NCI-H1694 (cell line): Measurements from ENCODE around the gene TSHZ1.

ENCODE experiments used
- DNase-seq: peaks from one replicate; lab custom pipeline; 2025; lab: John Stamatoyannopoulos, UW

The TSHZ1 gene

DNA sequence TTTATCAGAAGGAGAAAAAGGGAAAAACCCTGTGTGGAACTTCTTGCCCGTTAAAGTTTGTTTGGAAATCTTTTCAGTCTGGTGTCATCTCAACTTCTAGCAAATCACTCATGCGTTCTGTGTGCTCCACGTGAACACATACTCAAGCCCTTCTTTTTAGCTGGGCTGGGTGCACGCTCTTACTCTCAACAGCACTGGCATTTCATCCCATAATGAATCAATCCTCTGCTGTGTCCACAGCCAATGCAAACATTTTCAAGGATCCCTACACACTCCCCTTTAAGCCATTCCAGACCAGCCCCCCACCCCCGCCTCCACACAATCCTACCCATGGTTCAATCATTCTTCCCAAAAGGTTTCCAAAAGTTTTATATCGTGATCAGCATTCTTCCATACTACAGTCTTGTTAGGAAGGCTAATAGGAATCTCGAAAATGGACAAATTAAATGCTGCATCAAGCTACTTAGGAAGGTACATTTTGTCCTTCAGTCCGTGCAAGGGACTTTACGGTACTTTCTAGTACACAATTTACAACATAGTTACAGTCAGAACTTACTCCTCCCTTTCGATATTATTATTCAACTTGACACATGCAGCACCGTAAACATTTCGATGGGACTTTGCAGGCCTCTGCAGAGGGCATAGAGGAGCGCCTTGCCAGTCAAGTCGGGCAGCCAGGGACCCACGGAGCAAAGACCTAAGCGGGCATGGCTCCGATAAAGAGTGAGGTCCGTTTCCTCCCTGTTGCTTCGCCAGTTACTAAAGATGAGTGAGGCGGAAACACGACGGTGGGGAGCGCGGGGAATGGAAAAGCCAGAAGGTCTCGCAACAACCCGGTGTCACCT is 3.1 kb upstream of the TSHZ1 start:
- no peak for DNase-seq

DNA sequence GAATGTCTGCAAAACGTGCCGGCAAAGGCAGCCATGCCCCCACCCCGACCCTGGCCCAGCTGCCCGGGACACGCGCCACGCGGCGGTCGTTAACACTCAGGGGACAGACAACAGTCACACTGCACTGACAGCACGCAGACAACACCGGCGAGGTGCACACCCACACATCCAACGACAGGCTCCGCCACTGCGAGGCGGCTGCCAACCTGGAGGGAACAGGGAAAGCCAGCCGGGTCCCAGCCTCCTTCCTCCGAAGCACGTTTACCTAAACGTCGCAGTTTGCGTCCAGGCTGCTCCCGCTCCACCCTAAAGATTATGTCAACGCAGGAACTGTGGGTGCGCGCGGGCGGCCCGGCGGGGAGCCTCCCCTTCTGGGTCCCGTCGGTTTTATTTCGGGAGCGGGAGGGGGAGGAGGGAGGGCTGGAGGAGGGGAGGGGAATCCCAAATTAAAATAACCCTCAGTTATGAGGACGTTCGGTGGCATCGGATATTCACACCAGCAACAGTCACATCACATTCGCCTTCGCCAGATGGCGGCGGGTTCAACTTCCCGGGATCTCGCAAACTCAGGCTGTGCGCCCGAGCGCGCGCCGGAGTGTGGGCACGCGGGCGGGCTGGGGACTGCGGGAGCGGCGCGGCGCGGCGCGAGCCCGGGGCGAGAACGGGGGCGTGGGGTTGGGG is 2.3 kb upstream of the TSHZ1 start:
- no peak for DNase-seq

DNA sequence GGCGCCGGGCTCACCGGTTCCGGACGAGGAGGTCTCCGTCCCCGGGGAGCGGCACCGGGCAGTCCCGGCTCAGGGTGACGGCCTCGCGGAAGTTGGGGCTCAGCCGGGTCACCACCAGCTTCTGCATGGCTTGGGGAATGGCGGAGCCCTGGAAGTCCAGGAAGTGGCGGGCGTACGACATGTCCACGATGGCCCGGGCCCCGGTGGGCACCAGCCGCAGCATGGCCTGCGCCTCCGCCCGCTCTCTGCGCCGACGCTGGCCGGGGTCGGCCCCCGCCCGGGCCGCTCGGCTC is 1.8 kb upstream of the TSHZ1 start:
- DNase-seq = no peak

DNA sequence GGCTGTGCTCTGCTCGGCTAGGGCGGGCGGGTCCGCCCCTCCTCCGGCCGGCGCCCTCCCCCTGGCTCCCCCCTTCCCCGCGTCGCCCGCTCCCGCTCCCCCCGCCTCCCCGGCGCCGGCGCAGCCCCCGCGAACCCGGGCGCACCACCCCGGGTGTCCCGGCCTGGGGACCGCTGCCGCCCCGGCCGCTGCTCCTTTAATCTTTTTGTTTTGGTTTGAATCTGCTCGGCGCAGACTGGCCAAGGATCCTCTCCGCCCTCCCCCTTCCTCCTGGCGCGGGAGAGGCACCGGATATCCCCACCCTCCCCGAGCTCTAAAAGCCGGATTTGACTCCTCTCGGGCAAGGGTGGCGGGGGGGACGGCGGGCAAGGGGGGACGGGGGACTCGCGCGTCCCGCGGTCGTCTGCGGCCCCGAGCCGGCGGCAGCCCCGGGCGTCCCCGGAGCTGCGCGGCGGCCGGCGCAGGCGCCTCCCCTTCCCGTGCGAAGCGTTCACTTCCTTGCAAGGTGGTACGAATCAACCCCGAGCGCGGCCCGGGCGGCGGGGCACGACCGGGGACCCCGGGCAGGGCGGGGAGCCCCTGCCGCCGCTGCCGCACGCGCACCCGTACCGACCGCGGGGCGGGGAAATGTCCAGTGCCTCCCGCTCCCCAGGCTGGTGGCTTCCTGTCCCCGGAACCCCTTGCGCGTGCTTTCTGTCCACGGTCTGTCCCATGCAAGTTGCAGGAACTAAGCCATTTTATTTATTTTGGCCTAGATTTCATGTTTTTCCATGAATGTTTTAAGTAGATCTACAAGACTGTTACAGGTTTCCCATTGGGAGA is 1.3 kb upstream of the TSHZ1 start, which contains the start of gene PTGR3:
Gene PTGR3 (minus strand): TSS at position 11 of the 822 bp plus-strand sequence. CDS start 81 bp downstream, outside the sequence.
- peak; percentile 58 for DNase-seq

DNA sequence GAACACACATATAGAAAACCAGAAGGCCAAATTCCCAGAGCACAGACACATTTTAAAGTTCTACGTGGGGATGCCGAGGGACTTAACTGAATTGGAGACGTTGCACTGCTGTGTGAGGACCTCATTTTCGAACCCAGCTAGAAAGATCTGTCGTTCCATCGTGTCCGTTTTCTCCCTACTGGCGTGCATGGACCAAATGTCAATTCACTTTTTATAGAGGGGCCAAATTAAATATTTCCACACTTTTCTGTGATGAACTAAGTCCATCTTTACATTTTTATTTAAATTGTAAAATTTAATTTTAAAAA is 692 bp upstream of the TSHZ1 start:
- no peak for DNase-seq

DNA sequence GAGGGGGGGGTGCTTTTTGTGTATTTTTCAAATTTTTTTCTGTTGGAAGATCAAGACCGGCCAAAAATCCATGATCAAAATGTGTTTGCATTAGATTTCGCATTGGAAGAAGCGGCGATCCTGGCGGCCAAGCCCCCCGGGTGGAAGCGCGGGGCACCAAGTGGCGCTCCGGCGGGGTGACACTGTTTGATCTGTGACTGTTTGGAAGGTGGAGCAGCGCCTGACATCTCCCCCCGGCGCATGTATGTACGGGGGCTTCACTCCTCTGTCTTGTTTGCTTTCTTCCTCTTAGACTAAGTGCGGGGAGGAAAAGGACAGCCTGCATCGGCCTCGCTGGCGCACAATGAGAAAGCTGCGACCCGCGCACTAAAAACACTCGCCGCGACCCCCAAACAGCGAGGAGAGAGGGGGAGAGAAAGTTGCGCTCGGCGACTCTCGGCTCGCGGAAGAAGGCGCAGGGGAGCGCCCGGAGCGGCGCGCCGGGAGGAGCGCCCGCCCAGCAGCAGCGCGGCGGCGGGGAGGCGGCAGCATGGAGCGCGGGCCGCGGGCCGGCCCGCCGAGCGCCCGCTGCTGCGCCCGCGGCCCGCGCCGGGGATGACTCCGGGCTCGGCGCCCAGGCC is 515 bp downstream of the TSHZ1 start:
- DNase-seq = no peak

DNA sequence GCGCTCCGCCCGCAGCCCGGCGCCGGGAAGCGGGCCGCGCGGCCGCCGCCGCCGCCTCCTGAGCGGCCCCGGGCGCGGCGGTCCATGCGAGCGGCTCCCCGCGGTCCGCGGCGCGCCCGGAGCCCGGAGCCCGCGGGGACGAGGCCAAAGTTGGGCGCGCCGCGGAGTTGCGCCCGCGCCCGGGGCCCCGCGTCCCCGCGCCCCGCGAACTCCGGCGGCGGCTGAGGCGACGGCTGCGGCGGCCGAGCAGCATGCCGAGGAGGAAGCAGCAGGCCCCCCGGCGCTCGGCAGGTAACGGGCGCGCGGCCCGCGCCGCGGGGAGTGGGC is 992 bp downstream of the TSHZ1 start:
- DNase-seq = no peak

DNA sequence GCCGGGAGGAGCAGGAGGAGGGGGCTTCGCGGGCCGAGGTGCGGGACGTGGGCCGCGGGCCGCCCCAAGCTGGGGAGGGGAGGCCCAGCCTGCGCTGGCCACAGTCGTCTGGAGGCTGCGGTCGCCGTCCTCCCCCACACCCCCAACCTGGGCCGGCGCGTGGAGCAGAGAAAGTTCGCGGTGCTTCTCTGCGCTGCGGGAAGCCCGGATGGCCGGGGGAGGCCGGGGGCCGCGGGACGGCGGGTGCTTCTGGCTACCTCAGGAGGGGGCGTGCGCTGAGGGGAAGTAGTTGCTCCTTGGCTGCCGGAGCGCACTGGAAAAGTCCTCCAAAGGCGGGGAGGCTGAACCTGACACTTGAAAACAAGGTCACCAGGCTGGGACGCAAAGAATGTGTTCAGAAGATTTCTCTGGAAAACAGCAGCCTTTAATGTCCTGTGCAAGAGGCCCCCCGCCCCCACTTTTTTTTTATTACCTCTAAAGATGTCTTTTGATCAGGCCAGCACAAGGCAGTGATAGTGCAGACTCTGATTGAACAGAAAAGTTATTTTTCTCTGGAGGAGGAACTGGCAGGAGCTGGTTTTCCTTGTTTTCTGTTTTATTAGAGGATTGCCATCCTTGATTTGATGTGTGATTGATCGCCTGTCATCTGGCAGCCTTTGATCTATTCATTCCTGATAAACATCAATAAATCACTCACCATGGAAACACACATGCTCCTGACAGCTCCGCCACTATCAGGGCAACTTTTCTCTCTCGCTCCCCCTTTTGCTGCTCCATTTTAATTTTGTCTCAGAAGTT is 1.6 kb downstream of the TSHZ1 start:
- DNase-seq = no peak

- DNase-seq = no peak
These were observed 2.1 kb downstream of the TSHZ1 start for GRCh38 chr18:75212751-75213090.

- peak; percentile 22 for DNase-seq
These were observed 3.2 kb downstream of the TSHZ1 start for GRCh38 chr18:75213611-75214331.

- no peak for DNase-seq
These were observed 3.7 kb downstream of the TSHZ1 start for GRCh38 chr18:75214332-75214690.

GRCh38 chr18:75214766-75215510 is 4.3 kb downstream of the TSHZ1 start:
- DNase-seq = no peak

GRCh38 chr18:75215663-75216062 is 5.1 kb downstream of the TSHZ1 start:
- DNase-seq = no peak

- no peak for DNase-seq
These were observed 5.8 kb downstream of the TSHZ1 start for GRCh38 chr18:75216212-75216910.

GRCh38 chr18:75216911-75217689 is 6.5 kb downstream of the TSHZ1 start:
- no peak for DNase-seq

GRCh38 chr18:75218065-75218923 is 7.7 kb downstream of the TSHZ1 start:
- DNase-seq = peak; percentile 47

DNA sequence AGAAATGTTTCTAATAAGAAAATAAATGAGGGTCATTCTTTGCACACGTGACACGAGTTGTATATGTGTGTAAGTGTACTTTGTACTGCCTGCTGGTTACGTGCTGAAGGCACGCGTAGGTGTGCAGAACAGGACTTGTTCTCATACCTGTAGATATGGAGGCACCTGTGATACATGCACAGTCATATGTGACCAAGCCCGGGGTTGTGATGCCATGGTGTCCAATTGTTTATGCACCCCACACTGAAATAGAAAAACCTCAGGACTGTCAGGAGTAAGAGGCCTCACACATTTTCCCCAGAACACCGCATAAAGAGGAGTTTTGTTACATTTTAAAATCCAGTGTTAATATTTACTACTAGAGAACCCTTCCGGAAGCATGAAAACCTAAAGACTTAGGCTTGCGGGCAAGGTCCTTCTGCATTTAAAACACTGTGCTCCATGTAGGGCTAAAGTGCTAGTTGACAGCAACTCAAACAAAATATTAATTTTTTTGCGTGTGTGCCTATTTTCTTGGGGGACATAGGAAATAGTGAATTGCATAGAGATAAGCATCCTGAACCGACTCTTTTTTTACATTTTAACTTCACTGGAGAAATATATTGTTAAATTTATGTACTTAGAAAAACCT is 9.3 kb downstream of the TSHZ1 start:
- no peak for DNase-seq
